ENCODE results near the gene PDE8B. TPM values are rescaled to one million over a fixed set of nuclear protein-coding genes. Genes with fewer than 3 reads are reported as not detected.
A peak's percentile ranks its signal among the peaks of the same experiment; 100 is the strongest.

PDE8B gene
- total and polyA plus RNA-seq, 9 donors = 2.0 to 4.9 (median 3.2) TPM

DNA sequence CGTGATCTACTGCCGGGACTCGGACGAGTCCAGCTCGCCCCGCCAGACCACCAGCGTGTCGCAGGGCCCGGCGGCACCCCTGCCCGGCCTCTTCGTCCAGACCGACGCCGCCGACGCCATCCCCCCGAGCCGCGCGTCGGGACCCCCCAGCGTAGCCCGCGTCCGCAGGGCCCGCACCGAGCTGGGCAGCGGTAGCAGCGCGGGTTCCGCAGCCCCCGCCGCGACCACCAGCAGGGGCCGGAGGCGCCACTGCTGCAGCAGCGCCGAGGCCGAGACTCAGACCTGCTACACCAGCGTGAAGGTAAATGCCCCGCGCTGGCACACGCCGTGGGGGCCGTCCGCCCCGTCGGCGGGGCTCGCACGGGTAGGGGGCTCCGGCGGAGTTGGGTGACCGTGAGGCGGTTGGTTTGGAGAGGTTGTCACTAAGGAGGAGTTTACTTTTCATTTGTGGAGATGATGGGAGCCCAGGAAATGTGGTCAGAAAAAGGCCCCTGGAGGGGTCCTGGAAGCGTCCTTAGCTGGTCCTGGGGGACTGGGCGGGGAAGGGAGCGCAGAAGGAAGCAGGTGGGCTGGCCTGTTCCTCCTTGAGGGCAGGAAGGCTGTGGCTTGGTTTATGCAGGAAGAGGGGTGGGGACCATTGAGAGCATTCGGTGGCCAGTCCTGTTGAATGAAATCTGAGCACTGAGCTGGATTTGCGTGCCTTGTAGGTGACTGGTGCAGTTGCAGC is 647 bp downstream of the PDE8B start:
- H3K27me3 ChIP-seq (ENCODE audit: control insufficient read depth, insufficient read depth, low read length) = peaks cover 33% of the 10 kb centered on the region

DNA sequence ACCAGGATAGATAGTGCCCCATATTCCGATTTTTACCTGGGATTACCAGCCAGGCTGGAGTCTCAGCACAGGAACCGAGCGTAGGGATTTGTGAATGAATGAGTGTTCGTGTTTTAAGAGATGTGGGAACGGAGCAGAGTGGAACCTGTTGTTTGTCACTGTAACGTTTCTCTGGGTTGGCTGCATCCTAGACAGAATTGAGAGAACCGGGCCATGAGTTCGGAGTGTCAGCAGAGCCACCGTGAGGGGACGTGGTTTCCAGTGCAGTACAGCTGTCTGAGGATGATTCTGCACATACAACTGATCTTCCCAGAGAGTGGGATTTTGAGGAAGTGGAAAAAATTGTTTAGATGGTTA is 1.2 kb downstream of the PDE8B start:
- Histone ChIP-seq H3K4me1 (ENCODE audit: control insufficient read depth, insufficient read depth, low read length) (peaks cover 10% of the 10 kb centered on the region), H3K27ac (ENCODE audit: low read length) (no peak overlapping the region), H3K36me3 (ENCODE audit: control insufficient read depth, insufficient read depth, low read length) (no peaks in the 10 kb centered on the region), H3K27me3 (ENCODE audit: control insufficient read depth, insufficient read depth, low read length) (peaks cover 29% of the 10 kb centered on the region), H3K4me3 (ENCODE audit: low read length) (no peak overlapping the region), H3K9me3 (replicated peaks; ENCODE audit: control insufficient read depth, low read depth, low read length) (no peaks in the 10 kb centered on the region)
- whole genome bisulfite sequencing (ENCODE audit: insufficient coverage) = 21% methylated on average over 8 of the region's 10 CpGs
- no peak for DNase-seq

More for the DNA sequence above, 647 bp downstream of the PDE8B start:
- Histone ChIP-seq H3K27ac (ENCODE audit: low read length) (no peak overlapping the region), H3K9me3 (replicated peaks; ENCODE audit: control insufficient read depth, low read depth, low read length) (no peaks in the 10 kb centered on the region), H3K4me3 (ENCODE audit: low read length) (peak overlapping the region; percentile 28), H3K36me3 (ENCODE audit: control insufficient read depth, insufficient read depth, low read length) (no peaks in the 10 kb centered on the region), H3K4me1 (ENCODE audit: control insufficient read depth, insufficient read depth, low read length) (peaks cover 10% of the 10 kb centered on the region)
- peak; percentile 15 for DNase-seq
- WGBS (ENCODE audit: insufficient coverage) = 1% methylated on average over 61 of the region's 61 CpGs

DNA sequence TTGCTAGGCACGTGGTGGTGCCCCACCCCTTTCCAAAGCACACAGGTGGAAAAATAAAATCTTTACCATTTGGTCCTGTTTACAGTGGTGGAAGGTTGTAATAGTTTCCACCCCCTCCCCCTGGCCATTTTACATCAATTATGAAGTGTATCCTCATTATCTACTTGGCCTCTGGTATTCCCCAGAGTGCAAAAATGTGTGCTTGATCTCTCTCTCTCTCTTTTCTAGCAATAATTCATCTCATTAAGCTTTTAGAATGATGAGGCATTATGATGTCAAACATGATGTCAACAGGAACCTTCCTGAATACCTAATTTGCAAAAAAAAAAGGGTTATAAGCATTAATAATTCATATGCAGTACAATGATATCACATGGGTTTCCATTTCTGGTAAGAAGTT is 3.1 kb downstream of the PDE8B start:
- Histone ChIP-seq H3K27me3 (ENCODE audit: control insufficient read depth, insufficient read depth, low read length) (peaks cover 27% of the 10 kb centered on the region), H3K9me3 (replicated peaks; ENCODE audit: control insufficient read depth, low read depth, low read length) (no peaks in the 10 kb centered on the region)
- no CpG with 5 or more reads among the region's 1 CpG for WGBS (ENCODE audit: insufficient coverage)

DNA sequence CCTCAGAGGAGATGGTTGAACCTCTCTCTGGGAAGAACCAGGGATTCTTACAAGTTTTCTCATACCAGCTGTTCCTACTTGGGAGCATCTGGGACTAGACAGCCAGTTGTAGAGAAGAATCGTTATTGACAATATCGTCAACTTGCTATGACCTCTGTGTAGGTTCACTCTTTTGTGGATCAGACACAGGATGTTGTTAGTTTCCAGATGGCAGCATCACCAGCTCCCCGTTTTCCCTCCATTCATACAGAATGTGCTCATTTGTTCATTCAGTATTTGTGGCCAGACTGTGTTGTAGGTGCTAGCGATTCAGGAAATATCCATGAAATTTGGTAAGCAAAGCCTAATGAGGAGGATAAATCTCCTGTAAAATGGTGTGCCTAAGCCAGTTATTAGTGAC is 3.7 kb downstream of the PDE8B start:
- no CpG with 5 or more reads among the region's 4 CpGs for WGBS (ENCODE audit: insufficient coverage)
- no peaks in the 10 kb centered on the region for H3K9me3 ChIP-seq (replicated peaks; ENCODE audit: control insufficient read depth, low read depth, low read length)
- no peak overlapping the region for H3K27ac ChIP-seq (ENCODE audit: low read length)
- peaks cover 25% of the 10 kb centered on the region for H3K27me3 ChIP-seq (ENCODE audit: control insufficient read depth, insufficient read depth, low read length)
- peak; percentile 6 for DNase-seq
- no peaks in the 10 kb centered on the region for H3K36me3 ChIP-seq (ENCODE audit: control insufficient read depth, insufficient read depth, low read length)
- H3K4me1 ChIP-seq (ENCODE audit: control insufficient read depth, insufficient read depth, low read length) = peaks cover 10% of the 10 kb centered on the region
- no peak overlapping the region for H3K4me3 ChIP-seq (ENCODE audit: low read length)

More for the DNA sequence above, 3.1 kb downstream of the PDE8B start:
- Histone ChIP-seq H3K36me3 (ENCODE audit: control insufficient read depth, insufficient read depth, low read length) (no peaks in the 10 kb centered on the region), H3K4me1 (ENCODE audit: control insufficient read depth, insufficient read depth, low read length) (peaks cover 10% of the 10 kb centered on the region), H3K27ac (ENCODE audit: low read length) (no peak overlapping the region), H3K4me3 (ENCODE audit: low read length) (no peak overlapping the region)
- DNase-seq = no peak

DNA sequence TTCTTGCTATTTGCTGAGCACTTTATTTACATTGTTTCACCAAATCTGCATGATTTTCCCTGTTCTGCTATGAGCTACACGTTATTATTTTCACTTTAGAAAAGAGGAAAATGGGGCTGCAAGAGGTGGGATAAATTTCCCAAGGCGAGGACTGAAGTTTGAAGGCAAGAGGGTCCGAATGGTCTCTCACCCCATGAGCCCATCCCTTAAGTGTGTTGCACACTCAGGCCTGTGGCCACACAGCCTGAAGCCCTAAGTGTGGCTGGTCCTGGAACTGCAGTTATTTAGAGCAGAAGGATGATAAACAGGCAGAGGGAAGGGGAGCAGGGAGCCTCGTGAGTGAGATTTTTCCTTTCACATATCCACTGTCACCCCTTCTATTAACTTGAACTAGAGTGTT is 7.8 kb downstream of the PDE8B start:
- WGBS (ENCODE audit: insufficient coverage) = no CpG with 5 or more reads among the region's 4 CpGs
- H3K4me1 ChIP-seq (ENCODE audit: control insufficient read depth, insufficient read depth, low read length) = no peaks in the 10 kb centered on the region
- no peak for DNase-seq
- no peaks in the 10 kb centered on the region for H3K36me3 ChIP-seq (ENCODE audit: control insufficient read depth, insufficient read depth, low read length)
- H3K9me3 ChIP-seq (replicated peaks; ENCODE audit: control insufficient read depth, low read depth, low read length) = no peaks in the 10 kb centered on the region
- peaks cover 5% of the 10 kb centered on the region for H3K27me3 ChIP-seq (ENCODE audit: control insufficient read depth, insufficient read depth, low read length)
- no peak overlapping the region for H3K4me3 ChIP-seq (ENCODE audit: low read length)
- no peak overlapping the region for H3K27ac ChIP-seq (ENCODE audit: low read length)

DNA sequence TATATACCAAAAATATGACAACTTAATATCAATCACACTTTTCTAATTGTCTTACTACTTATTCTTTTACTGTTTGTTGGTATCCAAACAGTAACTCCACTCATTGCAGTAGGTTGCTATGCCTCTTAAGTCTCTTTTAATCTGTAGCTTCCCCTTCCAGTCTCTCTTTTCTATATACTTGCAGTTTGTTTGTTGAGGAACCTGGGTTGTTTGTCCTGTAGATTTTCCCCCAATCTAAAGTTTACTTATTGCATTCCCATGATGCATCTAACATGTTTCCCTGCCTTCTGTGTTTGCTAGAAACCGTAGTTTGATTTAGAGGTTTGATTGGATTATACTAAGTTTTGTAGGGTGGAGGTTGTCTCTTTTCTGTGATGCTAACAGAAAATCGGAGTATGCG is 10.6 kb downstream of the PDE8B start:
- no peak for DNase-seq
- Histone ChIP-seq H3K4me3 (ENCODE audit: low read length) (no peak overlapping the region), H3K9me3 (replicated peaks; ENCODE audit: control insufficient read depth, low read depth, low read length) (no peaks in the 10 kb centered on the region), H3K4me1 (ENCODE audit: control insufficient read depth, insufficient read depth, low read length) (no peaks in the 10 kb centered on the region), H3K27ac (ENCODE audit: low read length) (no peak overlapping the region), H3K27me3 (ENCODE audit: control insufficient read depth, insufficient read depth, low read length) (no peaks in the 10 kb centered on the region), H3K36me3 (ENCODE audit: control insufficient read depth, insufficient read depth, low read length) (no peaks in the 10 kb centered on the region)
- no CpG with 5 or more reads among the region's 3 CpGs for WGBS (ENCODE audit: insufficient coverage)

GRCh38 chr5:77222722-77223121 is 12.2 kb downstream of the PDE8B start:
- Histone ChIP-seq H3K27me3 (ENCODE audit: control insufficient read depth, insufficient read depth, low read length) (no peaks in the 10 kb centered on the region), H3K4me3 (ENCODE audit: low read length) (no peak overlapping the region), H3K36me3 (ENCODE audit: control insufficient read depth, insufficient read depth, low read length) (no peaks in the 10 kb centered on the region), H3K4me1 (ENCODE audit: control insufficient read depth, insufficient read depth, low read length) (no peaks in the 10 kb centered on the region), H3K9me3 (replicated peaks; ENCODE audit: control insufficient read depth, low read depth, low read length) (no peaks in the 10 kb centered on the region), H3K27ac (ENCODE audit: low read length) (no peak overlapping the region)
- DNase-seq = no peak
- WGBS (ENCODE audit: insufficient coverage) = 81% methylated on average over 1 of the region's 1 CpG

GRCh38 chr5:77223653-77224052 is 13.2 kb downstream of the PDE8B start:
- no peak overlapping the region for H3K4me3 ChIP-seq (ENCODE audit: low read length)
- H3K27me3 ChIP-seq (ENCODE audit: control insufficient read depth, insufficient read depth, low read length) = no peaks in the 10 kb centered on the region
- no peaks in the 10 kb centered on the region for H3K36me3 ChIP-seq (ENCODE audit: control insufficient read depth, insufficient read depth, low read length)

DNA sequence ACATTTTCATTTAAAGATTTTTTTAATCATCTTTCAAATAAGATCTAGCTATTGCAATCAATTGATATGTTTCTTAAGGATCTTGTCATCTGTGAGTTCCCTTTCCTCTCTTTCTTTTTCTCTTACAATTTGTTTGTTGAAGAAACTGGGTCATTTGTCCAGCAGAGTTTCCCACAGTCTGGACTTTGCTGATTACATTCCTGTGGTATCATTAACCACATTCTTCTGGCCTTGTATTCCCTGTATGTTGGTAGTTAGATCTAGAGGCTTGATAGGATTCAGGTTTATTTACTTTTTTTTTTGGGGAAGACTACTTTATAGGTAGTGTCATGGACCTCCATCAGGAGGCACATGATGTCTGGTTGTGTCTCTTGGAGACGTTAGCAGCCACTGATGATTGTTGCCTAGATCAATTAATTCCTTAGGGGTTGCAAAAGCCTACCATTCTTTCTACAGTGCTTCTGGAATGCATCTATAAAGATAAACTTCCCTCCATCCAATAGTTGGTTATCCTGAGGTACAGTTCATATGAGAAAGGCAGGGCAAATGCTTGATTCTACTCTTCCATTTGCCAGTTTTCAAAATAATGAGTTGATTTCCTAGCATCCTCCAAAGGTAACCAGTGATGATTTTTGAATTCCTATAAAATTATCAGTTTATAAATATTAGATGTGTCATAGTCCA is 14.3 kb downstream of the PDE8B start:
- no peaks in the 10 kb centered on the region for H3K9me3 ChIP-seq (replicated peaks; ENCODE audit: control insufficient read depth, low read depth, low read length)
- H3K4me1 ChIP-seq (ENCODE audit: control insufficient read depth, insufficient read depth, low read length) = no peaks in the 10 kb centered on the region
- H3K27ac ChIP-seq (ENCODE audit: low read length) = no peak overlapping the region
- no peak overlapping the region for H3K4me3 ChIP-seq (ENCODE audit: low read length)
- no peaks in the 10 kb centered on the region for H3K27me3 ChIP-seq (ENCODE audit: control insufficient read depth, insufficient read depth, low read length)
- DNase-seq = no peak
- no peaks in the 10 kb centered on the region for H3K36me3 ChIP-seq (ENCODE audit: control insufficient read depth, insufficient read depth, low read length)
- no CpG with 5 or more reads among the region's 1 CpG for WGBS (ENCODE audit: insufficient coverage)

More at GRCh38 chr5:77223653-77224052, 13.2 kb downstream of the PDE8B start:
- Histone ChIP-seq H3K9me3 (replicated peaks; ENCODE audit: control insufficient read depth, low read depth, low read length) (no peaks in the 10 kb centered on the region), H3K27ac (ENCODE audit: low read length) (no peak overlapping the region), H3K4me1 (ENCODE audit: control insufficient read depth, insufficient read depth, low read length) (no peaks in the 10 kb centered on the region)
- DNase-seq = no peak
- WGBS (ENCODE audit: insufficient coverage) = 83% methylated on average over 1 of the region's 4 CpGs

DNA sequence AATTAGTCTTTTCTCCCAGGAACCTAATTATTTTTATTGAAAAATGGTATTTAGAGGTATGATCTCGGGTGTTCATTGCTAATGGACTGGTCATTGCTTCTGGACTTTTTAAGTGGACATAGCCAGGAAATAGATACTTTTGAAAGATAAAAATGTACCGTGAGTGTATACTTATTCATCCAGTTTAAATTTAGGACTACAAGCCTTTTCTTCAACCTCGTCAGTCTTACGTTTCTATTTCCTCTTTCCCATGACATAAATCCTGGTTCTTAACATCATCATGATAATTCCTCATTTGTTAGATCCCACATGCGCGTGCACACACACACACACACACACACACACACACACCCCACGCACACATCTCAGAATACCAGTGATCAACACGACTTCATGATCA is 15.1 kb downstream of the PDE8B start:
- H3K4me3 ChIP-seq (ENCODE audit: low read length) = no peak overlapping the region
- WGBS (ENCODE audit: insufficient coverage) = 46% methylated on average over 2 of the region's 8 CpGs
- H3K9me3 ChIP-seq (replicated peaks; ENCODE audit: control insufficient read depth, low read depth, low read length) = no peaks in the 10 kb centered on the region
- no peaks in the 10 kb centered on the region for H3K27me3 ChIP-seq (ENCODE audit: control insufficient read depth, insufficient read depth, low read length)
- no peak for DNase-seq
- no peaks in the 10 kb centered on the region for H3K4me1 ChIP-seq (ENCODE audit: control insufficient read depth, insufficient read depth, low read length)
- H3K36me3 ChIP-seq (ENCODE audit: control insufficient read depth, insufficient read depth, low read length) = no peaks in the 10 kb centered on the region
- no peak overlapping the region for H3K27ac ChIP-seq (ENCODE audit: low read length)
